Activated effector memory CD4-positive, alpha-beta T cell treated with anti-CD3 and anti-CD28 coated beads, Interleukin-2, amount 50 U/mL, for 16 hours (primary cell): ENCODE data around the gene MSI2.

Experiments used
- DNase-seq: peaks from one replicate; pipeline ENCODE4 v3.0.0-alpha.2; 2020

Gene MSI2

GRCh38 chr17:57655553-57655952, 399.2 kb downstream of the MSI2 start:
- DNase-seq: no peak

- no peak for DNase-seq
Measured at GRCh38 chr17:57657211-57657610, 400.9 kb downstream of the MSI2 start.

- DNase-seq: no peak
Measured at GRCh38 chr17:57662041-57662440, 405.7 kb downstream of the MSI2 start.

GRCh38 chr17:57662644-57663308, 406.5 kb downstream of the MSI2 start:
- peak; percentile 81 for DNase-seq

GRCh38 chr17:57663326-57664070, 407.2 kb downstream of the MSI2 start:
- DNase-seq: no peak

GRCh38 chr17:57665128-57665527, 408.8 kb downstream of the MSI2 start:
- peak; percentile 46 for DNase-seq

GRCh38 chr17:57665696-57666095, 409.4 kb downstream of the MSI2 start:
- DNase-seq: peak; percentile 60

- peak; percentile 13 for DNase-seq
Measured at GRCh38 chr17:57666201-57666870, 410.0 kb downstream of the MSI2 start.

- peak; percentile 33 for DNase-seq
Measured at GRCh38 chr17:57666946-57667345, 410.6 kb downstream of the MSI2 start.

GRCh38 chr17:57667461-57667923, 411.2 kb downstream of the MSI2 start:
- peak; percentile 57 for DNase-seq

GRCh38 chr17:57668332-57668731, 412.0 kb downstream of the MSI2 start:
- peak; percentile 42 for DNase-seq

GRCh38 chr17:57669671-57670529, 413.6 kb downstream of the MSI2 start:
- DNase-seq: no peak

- DNase-seq: no peak
Measured at GRCh38 chr17:57670769-57671569, 414.6 kb downstream of the MSI2 start.

- peak; percentile 86 for DNase-seq
Measured at GRCh38 chr17:57671667-57672632, 415.6 kb downstream of the MSI2 start.

GRCh38 chr17:57672971-57673370, 416.6 kb downstream of the MSI2 start:
- DNase-seq: no peak

GRCh38 chr17:57674894-57675293, 418.6 kb downstream of the MSI2 start:
- DNase-seq: no peak

- DNase-seq: no peak
Measured at GRCh38 chr17:57675427-57676387, 419.4 kb downstream of the MSI2 start.

- DNase-seq: no peak
Measured at GRCh38 chr17:57676543-57676942, 420.2 kb downstream of the MSI2 start.

GRCh38 chr17:57677301-57677700, 421.0 kb downstream of the MSI2 start:
- DNase-seq: no peak
